NCI-H446 treated with DMSO at 0.1 percent for 48 hours (cell line): ENCODE measurements around the gene NDFIP2.
"Not testable (repeated sequence)": the region's sequence is repeated elsewhere in the genome, so short reads cannot be mapped to it uniquely, and the experiment has no call there.

Source experiments
- DNase-seq: peaks from one replicate; lab custom pipeline; 2025; lab: John Stamatoyannopoulos, UW

NDFIP2 gene

DNA sequence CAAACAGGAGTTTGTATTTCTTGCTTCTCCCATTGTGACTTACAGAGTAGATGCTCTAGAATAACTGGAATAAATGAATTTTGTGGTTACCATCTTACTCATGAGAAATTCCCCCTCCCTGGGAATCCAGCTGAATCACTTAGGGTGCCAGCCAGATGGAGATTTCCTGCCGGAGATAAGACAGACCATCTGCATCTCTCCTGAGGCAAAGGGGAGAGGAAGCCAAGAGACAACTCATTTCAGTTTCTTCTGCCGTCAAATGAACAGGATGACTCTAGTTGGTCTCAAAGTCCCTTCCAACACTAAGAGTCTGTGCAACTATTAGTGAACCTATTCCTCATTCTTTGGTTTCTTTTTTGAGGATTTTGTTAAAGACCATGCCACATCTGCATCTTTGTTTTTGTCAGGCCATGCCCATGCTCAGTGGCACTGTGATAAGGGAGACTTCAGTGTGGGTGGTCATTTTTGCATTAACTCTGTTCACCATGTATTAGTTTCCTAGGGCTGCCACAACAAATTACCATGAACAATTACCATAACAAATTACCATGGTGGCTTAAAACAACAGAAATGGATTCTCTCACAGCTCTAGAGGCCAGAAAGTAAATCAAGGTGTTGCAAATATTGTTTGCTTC, 112.8 kb downstream of the NDFIP2 start:
- no peak for DNase-seq

DNA sequence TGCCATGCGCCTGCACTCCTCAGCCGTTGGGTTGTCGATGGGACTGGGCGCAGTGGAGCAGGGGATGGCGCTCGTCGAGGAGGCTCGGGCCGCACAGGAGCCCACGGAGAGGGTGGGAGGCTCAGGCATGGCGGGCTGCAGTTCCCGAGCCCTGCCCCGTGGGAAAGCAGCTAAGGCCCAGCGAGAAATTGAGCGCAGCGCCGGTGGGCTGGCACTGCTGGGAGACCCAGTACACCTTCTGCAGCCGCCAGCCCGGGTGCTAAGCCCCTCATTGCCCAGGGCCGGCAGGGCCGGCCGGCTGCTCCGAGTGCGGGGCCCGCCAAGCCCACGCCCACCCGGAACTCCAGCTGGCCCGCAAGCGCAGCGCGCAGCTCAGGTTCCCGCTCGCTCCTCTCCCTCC, 119.2 kb downstream of the NDFIP2 start:
- not testable (repeated sequence) for DNase-seq

DNA sequence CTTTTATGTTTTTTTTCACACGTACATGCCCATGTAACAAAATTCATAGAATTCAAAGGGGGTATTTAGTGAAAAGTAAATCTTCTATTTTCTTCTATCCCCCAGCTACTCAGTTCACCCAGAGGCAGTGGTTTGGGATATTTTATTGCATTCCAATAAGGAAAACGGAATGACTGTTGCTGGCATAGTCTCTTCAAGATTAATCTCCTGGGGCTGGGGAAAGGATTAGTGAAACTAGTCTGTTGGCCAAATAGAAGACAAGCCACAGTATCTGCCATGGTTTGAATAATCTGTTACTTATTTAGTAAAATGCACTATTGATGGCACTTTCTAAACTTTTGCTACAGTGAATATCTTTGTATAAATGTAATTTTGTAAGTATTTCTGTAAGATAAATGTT, 122.0 kb downstream of the NDFIP2 start:
- no peak for DNase-seq

DNA sequence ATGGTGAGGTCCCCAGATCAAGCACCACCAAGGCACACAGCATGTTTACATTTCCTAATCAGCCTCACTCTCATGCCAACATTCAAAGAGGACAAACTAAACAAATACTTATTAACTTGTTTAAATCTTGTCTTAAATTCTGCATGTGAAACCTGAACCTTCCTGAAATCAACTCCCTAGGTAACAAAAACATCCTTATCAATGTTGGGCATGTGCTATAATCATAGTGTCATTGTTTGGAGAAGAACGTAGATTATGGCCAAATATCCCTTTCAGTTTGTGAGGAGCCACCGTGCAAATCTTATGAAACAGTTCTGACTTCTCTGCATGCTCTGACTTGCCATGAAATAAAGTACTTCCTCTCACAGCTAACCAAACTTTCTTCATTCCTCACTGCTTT, 123.8 kb downstream of the NDFIP2 start:
- DNase-seq = no peak
